HCT116 (cell line): ENCODE measurements around the gene PGC. TPM values are rescaled to one million over a fixed set of nuclear protein-coding genes. Genes with fewer than 3 reads are reported as not detected.

Experiments used
- ATAC-seq: fragments of 200-7000 bp; cut with Tn5 transposase; 2 replicates; pipeline ENCODE4 v1.9.1; 2020; ENCODE audit warnings: mild to moderate bottlenecking, moderate library complexity
- BruUV-seq: library from RNA; stranded (reverse); fragments of 400-500 nt; replicated peaks from 2 replicates; lab custom pipeline; 2021; lab: Mats Ljungman, UMichigan
- CTCF ChIA-PET: fragments of 300-600 bp; sonication (Branson Sonifier 250); formaldehyde crosslinking; loops from one replicate; lab custom pipeline; 2021; ENCODE audit warnings: antibody characterized with exemption; lab: Charles Lee
- POLR2A ChIA-PET: fragments of 300-600, 350-600 bp; sonication (Branson Sonifier 250); formaldehyde crosslinking; loops from one replicate; lab custom pipeline; 2021; ENCODE audit warnings: antibody characterized with exemption; lab: Charles Lee
- RAD21 ChIA-PET, 2 experiments: fragments of 300-600 bp; sonication (Branson Sonifier 250); formaldehyde crosslinking; loops; one replicate each; lab custom pipeline; 2023; ENCODE audit warnings: low total read pairs in 2 of 2; ENCODE audit not compliant: uncharacterized antibody in 2 of 2, unreplicated experiment in 2 of 2, low non-redundant PET in 1 of 2; lab: Charles Lee
- DNase-seq: peaks from one replicate; pipeline ENCODE4 v3.0.0-alpha.2; 2010; ENCODE audit warnings: low read depth, low spot score
- H2AFZ ChIP-seq: fragments of 200-600 bp; shearing (Covaris generic), sonication (generic); 2 replicates; pipeline ENCODE4 v1.6.1; 2017; ENCODE audit warnings: low read depth, mixed run types, mixed read lengths, antibody characterized with exemption, low read length; ENCODE audit not compliant: poor library complexity, severe bottlenecking
- H3K27ac ChIP-seq: 2 replicates; pipeline ENCODE4 v1.5.1; 2012; ENCODE audit warnings: low read depth, low read length
- H3K27me3 ChIP-seq: fragments of 200-600 bp; sonication (generic); 2 replicates; pipeline ENCODE4 v1.6.1; 2016; ENCODE audit warnings: mixed run types, low read length, mixed read lengths; ENCODE audit not compliant: insufficient read depth
- H3K36me3 ChIP-seq, 2 experiments: fragments of 200-500 bp in 1 of 2; fragments of 200-600 bp in 1 of 2; sonication (Bioruptor generic) in 1 of 2; sonication (generic) in 1 of 2; 2 replicates each; pipeline versions ENCODE4 v1.5.1 to v1.6.1; 2014 to 2016; ENCODE audit warnings: low read length in 2 of 2, inconsistent platforms in 1 of 2, mixed read lengths in 1 of 2, mixed run types in 1 of 2; ENCODE audit not compliant: insufficient read depth in 2 of 2, control insufficient read depth in 1 of 2
- H3K4me1 ChIP-seq, 2 experiments: fragments of 200-600 bp in 1 of 2; sonication (generic) in 1 of 2; 2 replicates each; pipeline versions ENCODE4 v1.5.1 to v1.6.1; 2012 to 2017; ENCODE audit warnings: low read length in 2 of 2, inconsistent platforms in 1 of 2, mild to moderate bottlenecking in 1 of 2, mixed read lengths in 1 of 2, mixed run types in 1 of 2, moderate library complexity in 1 of 2; ENCODE audit not compliant: insufficient read depth in 2 of 2, control insufficient read depth in 1 of 2
- H3K4me2 ChIP-seq: fragments of 200-600 bp; sonication (generic); 2 replicates; pipeline ENCODE4 v1.6.1; 2017; ENCODE audit warnings: mixed run types, low read length, mixed read lengths
- H3K4me3 ChIP-seq, 2 experiments: fragments of 200-600 bp in 1 of 2; sonication (generic) in 1 of 2; replicated peaks in 1 of 2; 2 replicates each; pipeline ENCODE4 v1.5.1; 2011 to 2016; ENCODE audit warnings: low read length in 2 of 2, control low read depth in 1 of 2, low read depth in 1 of 2, mild to moderate bottlenecking in 1 of 2, mixed read lengths in 1 of 2, mixed run types in 1 of 2
- H3K79me2 ChIP-seq: fragments of 200-600 bp; sonication (generic); 2 replicates; pipeline ENCODE4 v1.6.1; 2017; ENCODE audit warnings: mild to moderate bottlenecking, mixed run types, low read length, moderate library complexity, mixed read lengths; ENCODE audit not compliant: insufficient read depth
- H3K9ac ChIP-seq: fragments of 200-600 bp; sonication (generic); 2 replicates; pipeline ENCODE4 v1.6.1; 2016; ENCODE audit warnings: low read length, mixed read lengths
- H3K9me2 ChIP-seq: fragments of 200-600 bp; sonication (generic), shearing (Covaris generic); 2 replicates; pipeline ENCODE4 v1.6.1; 2017; ENCODE audit warnings: mixed run types, mild to moderate bottlenecking, moderate library complexity; ENCODE audit not compliant: insufficient read depth
- H3K9me3 ChIP-seq, 2 experiments: fragments of 200-500 bp in 1 of 2; fragments of 200-600 bp in 1 of 2; sonication (Bioruptor generic) in 1 of 2; sonication (generic) in 1 of 2; 2 replicates each; pipeline ENCODE4 v1.6.1; 2014 to 2017; ENCODE audit warnings: low read length in 2 of 2, mixed read lengths in 2 of 2, inconsistent platforms in 1 of 2, low read depth in 1 of 2, mild to moderate bottlenecking in 1 of 2, mixed run types in 1 of 2, moderate library complexity in 1 of 2; ENCODE audit not compliant: control insufficient read depth in 1 of 2, insufficient read depth in 1 of 2
- H4K20me1 ChIP-seq: fragments of 200-600 bp; sonication (generic), shearing (Covaris generic); 2 replicates; pipeline ENCODE4 v1.6.1; 2017; ENCODE audit warnings: mixed run types, mild to moderate bottlenecking, moderate library complexity; ENCODE audit not compliant: insufficient read depth
- CBX3 ChIP-seq: IDR thresholded peaks from 2 replicates; pipeline ENCODE4 v1.6.1; 2012; ENCODE audit warnings: low read depth
- CEBPB ChIP-seq: IDR thresholded peaks from 2 replicates; pipeline ENCODE4 v1.6.1; 2012; ENCODE audit warnings: low read depth
- CTCF ChIP-seq, 3 experiments: fragments of 200-600 bp in 1 of 3; sonication (generic) in 1 of 3; IDR thresholded peaks in 2 of 3; conservative IDR thresholded peaks in 1 of 3; 2 replicates each; pipeline ENCODE4 v1.5.1; 2012 to 2017; ENCODE audit warnings: low read depth in 2 of 3, low read length in 2 of 3, antibody characterized with exemption in 1 of 3, borderline replicate concordance in 1 of 3, control low read depth in 1 of 3, mild to moderate bottlenecking in 1 of 3, mixed read lengths in 1 of 3, mixed run types in 1 of 3, moderate library complexity in 1 of 3; ENCODE audit not compliant: insufficient read depth in 1 of 3
- ELF1 ChIP-seq: IDR thresholded peaks from 2 replicates; pipeline ENCODE4 v1.6.1; 2012; ENCODE audit warnings: low read depth, borderline replicate concordance
- EZH2 ChIP-seq: fragments of 200-600 bp; sonication (generic); IDR thresholded peaks from 2 replicates; pipeline ENCODE4 v1.6.1; 2017; ENCODE audit warnings: antibody characterized with exemption, mixed run types
- EZH2phosphoT487 ChIP-seq: fragments of 200-600 bp; IDR thresholded peaks from 2 replicates; pipeline ENCODE4 v1.6.1; 2018; ENCODE audit warnings: antibody characterized with exemption, borderline replicate concordance
- FOSL1 ChIP-seq: IDR thresholded peaks from 2 replicates; pipeline ENCODE4 v1.6.1; 2012; ENCODE audit warnings: low read depth
- JUND ChIP-seq: IDR thresholded peaks from 2 replicates; pipeline ENCODE4 v1.6.1; 2012
- POLR2AphosphoS5 ChIP-seq: IDR thresholded peaks from 2 replicates; pipeline ENCODE4 v1.6.1; 2011; ENCODE audit warnings: mild to moderate bottlenecking, low read depth, low read length, moderate library complexity
- SIN3A ChIP-seq: IDR thresholded peaks from 2 replicates; pipeline ENCODE4 v1.6.1; 2012; ENCODE audit warnings: low read depth
- YY1 ChIP-seq: IDR thresholded peaks from 2 replicates; pipeline ENCODE4 v1.6.1; 2011; ENCODE audit warnings: low read length, low read depth, moderate library complexity, mild to moderate bottlenecking; ENCODE audit not compliant: insufficient replicate concordance; ENCODE audit errors: extremely low read depth
- ZFX ChIP-seq: fragments of 450-650 bp; IDR thresholded peaks from 2 replicates; pipeline ENCODE4 v1.6.1; 2017
- ZNF274 ChIP-seq: fragments of 200-500 bp; sonication (Bioruptor generic); IDR thresholded peaks from 2 replicates; pipeline ENCODE4 v1.6.1; 2014; ENCODE audit warnings: mild to moderate bottlenecking, low read depth, low read length, inconsistent platforms
- intact Hi-C: fragments of 100-400 bp; cut with micrococcal nuclease; formaldehyde crosslinking; loops from 2 replicates; pipeline ENCODE4 v1.10.0; 2022
- total RNA-seq: library from RNA; stranded (reverse); gene quantifications from one replicate; pipeline ENCODE4 v1.2.1, GENCODE V29; 2021; ENCODE audit not compliant: unreplicated experiment

The PGC gene
- total RNA-seq, 1 experiment from 2014 or later = 1.2 TPM

GRCh38 chr6:41702771-41703494 is 44.3 kb downstream of the PGC start:
- Histone ChIP-seq H3K4me3 (no peak overlapping the region), H3K4me2 (no peak overlapping the region), H4K20me1 (no peaks in the 10 kb centered on the region), H3K9ac (no peak overlapping the region), H2AFZ (no peak overlapping the region), H3K4me1 (peaks cover 0 to 14% of the 10 kb centered on the region in 2 experiments; a peak in 3 of 4 replicates), H3K36me3 (no peaks in the 10 kb centered on the region), H3K27ac (no peak overlapping the region), H3K27me3 (no peaks in the 10 kb centered on the region), H3K79me2 (no peaks in the 10 kb centered on the region), H3K9me3 (no peaks in the 10 kb centered on the region), H3K9me2 (no peaks in the 10 kb centered on the region)
- BruUV-seq = no TSS peak
- ATAC-seq = no peak
- DNase-seq = no peak
- TF ChIP-seq FOSL1 (no peak), CBX3 (no peak), EZH2 (no peak), ZFX (no peak), ZNF274 (no peak), CEBPB (no peak), YY1 (no peak)
- ChIA-PET POLR2A (no interaction called here), CTCF (no interaction called here), RAD21 (no interaction called here)
- intact Hi-C loops = no loop called here

GRCh38 chr6:41702089-41702745 is 45.0 kb downstream of the PGC start:
- ChIA-PET CTCF (no interaction called here), POLR2A (no interaction called here), RAD21 (no interaction called here)
- H3K4me3 ChIP-seq = no peak overlapping the region
- no peaks in the 10 kb centered on the region for H4K20me1 ChIP-seq
- TF ChIP-seq JUND = no peak
- no peak for TF ChIP-seq EZH2phosphoT487
- no peak for TF ChIP-seq YY1
- TF ChIP-seq POLR2AphosphoS5 = no peak
- no peak for TF ChIP-seq CTCF (IDR thresholded peaks at IDR 0.05 in 2 of 3, conservative IDR thresholded peaks at IDR 0.05 in 1 of 3; ENCODE audit: borderline replicate concordance in 1 of 3, insufficient read depth in 1 of 3, low read depth in 2 of 3, low read length in 2 of 3)
- no peak for TF ChIP-seq EZH2
- TF ChIP-seq CBX3 = no peak
- no peak for TF ChIP-seq ZNF274
- no peak for TF ChIP-seq SIN3A
- no peak for TF ChIP-seq ELF1
- ATAC-seq (no peak), DNase-seq (no peak)
- BruUV-seq = no TSS peak
- no peak overlapping the region for H3K4me2 ChIP-seq
- intact Hi-C loops = no loop called here
- no peaks in the 10 kb centered on the region for H3K27me3 ChIP-seq
- no peaks in the 10 kb centered on the region for H3K9me2 ChIP-seq
- no peak overlapping the region for H3K9ac ChIP-seq
- no peaks in the 10 kb centered on the region for H3K79me2 ChIP-seq
- peaks cover 0 to 14% of the 10 kb centered on the region in 2 experiments; a peak in 3 of 4 replicates for H3K4me1 ChIP-seq
- H2AFZ ChIP-seq = no peak overlapping the region
- H3K36me3 ChIP-seq = no peaks in the 10 kb centered on the region
- no peaks in the 10 kb centered on the region for H3K9me3 ChIP-seq
- H3K27ac ChIP-seq = no peak overlapping the region
